ENCODE measurements around the gene MYO1C.
"Not testable (repeated sequence)": the region's sequence is repeated elsewhere in the genome, so short reads cannot be mapped to it uniquely, and the experiment has no call there.

Gene MYO1C

GRCh38 chr17:1508709-1509108, 16.2 kb upstream of the MYO1C start:
- DNase-seq: not testable (repeated sequence)

- no peak for DNase-seq
Measured at GRCh38 chr17:1506649-1507267, 14.3 kb upstream of the MYO1C start.

- no peak for DNase-seq
Measured at GRCh38 chr17:1505586-1505985, 13.1 kb upstream of the MYO1C start.

GRCh38 chr17:1504866-1505265, 12.4 kb upstream of the MYO1C start:
- no peak for DNase-seq

- no peak for DNase-seq
Measured at GRCh38 chr17:1503699-1504098, 11.2 kb upstream of the MYO1C start.

GRCh38 chr17:1498869-1499268, 6.4 kb upstream of the MYO1C start:
- DNase-seq: no peak

- DNase-seq: no peak
Measured at GRCh38 chr17:1498233-1498632, 5.7 kb upstream of the MYO1C start.

- DNase-seq: no peak
Measured at GRCh38 chr17:1497831-1498230, 5.3 kb upstream of the MYO1C start.

GRCh38 chr17:1496869-1497268, 4.4 kb upstream of the MYO1C start:
- DNase-seq: no peak

GRCh38 chr17:1495265-1495989, 2.9 kb upstream of the MYO1C start:
- DNase-seq: no peak

GRCh38 chr17:1494736-1495253, 2.3 kb upstream of the MYO1C start:
- DNase-seq: no peak

GRCh38 chr17:1494203-1494602, 1.7 kb upstream of the MYO1C start:
- no peak for DNase-seq

GRCh38 chr17:1493291-1493980, 950 bp upstream of the MYO1C start:
- DNase-seq: no peak

GRCh38 chr17:1491443-1492248, 840 bp downstream of the MYO1C start:
- peak; percentile 50 for DNase-seq

GRCh38 chr17:1490643-1491442, 1.6 kb downstream of the MYO1C start:
- peak; percentile 51 for DNase-seq

- no peak for DNase-seq
Measured at GRCh38 chr17:1488826-1489270, 3.6 kb downstream of the MYO1C start.

GRCh38 chr17:1487939-1488825, 4.3 kb downstream of the MYO1C start:
- DNase-seq: peak; percentile 88

- peak; percentile 51 for DNase-seq
Measured at GRCh38 chr17:1486802-1487695, 5.4 kb downstream of the MYO1C start.

- peak; percentile 62 for DNase-seq
Measured at GRCh38 chr17:1485423-1486376, 6.8 kb downstream of the MYO1C start.
